CMK (cell line): Measurements from ENCODE around the gene SLC10A2.

Experiments used
- DNase-seq: peaks from one replicate; pipeline ENCODE4 v3.0.0-alpha.2; 2010; ENCODE audit warnings: low read depth

SLC10A2 gene

DNA sequence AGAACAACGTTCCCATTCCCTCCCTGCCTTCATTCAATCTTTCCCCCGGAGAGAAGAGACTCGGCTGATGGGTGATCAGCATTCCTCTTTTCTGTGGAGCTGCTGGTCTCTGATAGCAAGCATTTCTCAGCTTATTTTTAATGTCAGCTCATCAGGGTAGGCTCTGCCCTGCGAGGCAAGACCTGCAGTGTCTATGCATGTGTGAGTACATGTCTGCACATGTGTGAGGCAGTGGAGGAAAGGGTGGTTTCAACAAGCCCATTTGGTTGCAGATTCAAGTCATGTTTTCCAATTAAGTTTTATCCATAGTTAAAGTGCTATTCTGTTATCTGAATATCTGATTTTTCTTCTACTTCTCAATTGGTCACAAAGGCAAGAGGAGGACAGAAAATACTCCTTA lies 19.5 kb downstream of the SLC10A2 start:
- DNase-seq = no peak

DNA sequence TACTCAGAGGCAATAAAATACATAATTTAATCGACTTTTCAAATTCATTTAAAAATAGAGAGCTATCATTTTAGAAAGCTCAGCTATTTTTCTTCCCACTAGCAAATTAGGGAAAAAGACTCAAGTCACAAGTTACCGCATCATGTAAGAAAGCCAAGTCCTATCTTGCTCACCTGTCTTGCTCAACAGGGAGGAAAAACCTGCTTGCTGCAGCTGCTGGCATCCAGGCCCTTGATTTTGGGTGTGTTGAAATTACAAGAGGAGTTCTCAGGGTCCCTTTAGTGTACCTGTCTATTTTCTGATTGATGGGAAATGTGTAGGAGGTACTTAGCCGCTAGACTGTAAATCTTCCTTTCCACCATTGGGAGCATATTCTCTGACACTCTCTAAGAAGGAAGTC lies 22.2 kb downstream of the SLC10A2 start:
- DNase-seq = no peak

DNA sequence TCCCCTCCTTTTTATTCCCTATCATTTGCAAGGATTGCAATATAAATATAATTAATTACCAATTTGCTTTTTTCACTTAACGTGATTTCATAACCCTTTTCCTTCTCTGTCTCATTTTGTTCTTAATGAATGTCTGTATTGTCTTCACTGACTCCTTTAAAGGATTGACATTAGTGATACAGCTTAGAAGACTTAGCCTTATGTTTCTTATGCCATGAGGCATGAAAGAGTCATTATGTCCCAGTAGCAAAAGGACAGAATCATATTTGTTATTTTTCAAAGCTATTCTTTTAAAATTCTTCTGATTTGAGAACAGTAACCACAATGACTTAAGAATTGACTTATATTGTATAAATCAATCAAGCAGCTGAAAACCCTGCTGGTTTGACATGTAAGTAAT lies 26.2 kb downstream of the SLC10A2 start:
- DNase-seq = no peak

DNA sequence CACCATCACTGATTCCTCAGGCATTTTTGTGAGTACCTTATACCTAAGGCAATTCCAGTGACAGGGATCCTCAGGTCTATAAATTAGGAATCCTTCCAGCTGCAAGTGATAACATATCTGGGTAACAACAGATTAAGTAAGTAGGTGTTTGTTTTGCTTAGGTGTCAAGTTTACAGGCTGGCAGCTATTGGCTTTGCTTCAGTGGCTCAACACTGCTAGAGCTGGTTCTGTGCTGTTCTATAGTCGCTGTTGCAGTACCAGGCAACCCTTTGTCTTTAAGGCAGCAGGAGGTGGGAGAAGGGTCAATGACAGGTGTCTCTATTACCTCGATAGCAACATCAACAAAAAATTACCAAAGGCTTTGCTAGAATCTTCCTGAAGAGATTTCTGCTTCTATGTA lies 27.0 kb downstream of the SLC10A2 start:
- DNase-seq = no peak

DNA sequence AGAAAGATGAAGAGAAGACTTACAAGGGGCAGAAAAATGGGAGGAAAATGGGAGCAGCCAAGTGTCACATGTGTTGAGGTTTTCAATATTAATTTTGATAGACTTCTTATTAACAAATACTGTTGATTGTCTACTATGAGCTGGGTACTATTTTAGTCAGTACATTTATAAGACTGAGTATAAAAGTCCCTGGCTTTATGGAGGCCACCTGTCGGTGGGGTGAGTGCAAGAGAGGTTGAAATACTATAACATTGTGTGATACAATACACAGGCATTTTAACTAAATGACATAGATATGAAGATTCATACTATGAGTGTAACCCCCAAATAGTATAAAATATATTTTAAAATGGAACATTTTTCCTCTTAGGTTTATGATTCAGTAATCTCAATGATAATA lies 29.9 kb downstream of the SLC10A2 start:
- DNase-seq = no peak

DNA sequence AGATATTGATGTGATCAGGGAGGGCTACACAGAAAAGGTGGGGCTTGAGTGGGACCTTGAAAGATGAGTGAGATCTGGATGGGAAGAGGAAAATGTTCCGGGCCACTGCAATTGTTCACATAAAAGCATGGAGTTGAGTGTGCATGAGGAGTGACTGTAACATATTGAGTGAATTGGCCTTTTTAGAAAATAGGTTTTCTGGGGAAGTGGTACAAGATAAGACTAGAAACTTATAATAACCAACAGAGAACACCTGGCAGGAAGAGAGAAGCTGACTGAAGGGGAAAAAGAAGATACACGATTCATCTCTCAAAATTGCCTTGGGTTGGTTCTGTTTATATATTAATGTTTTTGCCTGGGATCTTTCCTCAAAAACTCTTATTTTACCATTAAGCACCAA lies 32.2 kb downstream of the SLC10A2 start:
- no peak for DNase-seq

DNA sequence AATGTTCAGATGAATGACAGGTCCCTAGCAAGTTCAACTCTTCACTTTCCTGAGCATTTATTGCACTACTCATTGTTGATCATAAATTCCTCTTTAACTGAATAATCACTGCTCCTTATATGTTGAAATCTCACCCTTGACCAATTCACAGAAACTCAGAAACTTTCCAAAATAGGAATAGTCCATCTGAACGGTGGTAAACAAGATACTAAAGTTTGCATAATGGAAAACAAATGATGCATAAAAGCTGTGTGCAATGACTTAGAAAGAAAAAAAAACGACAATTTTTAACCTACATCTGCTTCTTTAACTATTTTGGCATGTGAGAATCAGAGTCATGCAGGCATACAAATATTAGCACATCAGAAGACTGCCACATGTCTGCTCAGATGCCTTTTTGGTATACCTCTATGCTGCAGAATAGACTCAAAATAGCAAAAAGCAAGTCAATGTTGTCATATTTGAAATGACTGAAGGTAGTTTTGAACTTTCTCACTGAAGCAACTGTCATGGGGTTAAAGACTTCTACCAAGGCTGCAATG lies 34.8 kb downstream of the SLC10A2 start:
- no peak for DNase-seq

DNA sequence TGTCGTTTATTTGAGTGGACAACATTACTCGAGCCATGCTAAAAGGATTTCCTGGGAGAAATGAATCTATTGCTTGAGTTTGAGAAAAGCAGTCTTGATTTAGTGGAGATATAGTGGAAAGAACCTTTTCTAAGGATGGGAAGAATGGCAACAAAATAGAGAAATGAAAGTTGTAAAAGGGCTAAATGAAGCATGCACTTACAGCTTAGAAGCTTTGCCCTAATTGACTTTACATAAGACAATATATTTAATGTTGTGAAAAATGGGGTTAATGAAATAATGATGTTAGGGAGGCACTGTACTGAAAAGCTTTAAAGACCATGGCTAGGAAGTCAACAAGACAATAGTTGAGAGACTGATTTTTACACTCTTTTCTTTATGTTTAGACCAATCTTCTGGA lies 35.4 kb downstream of the SLC10A2 start:
- no peak for DNase-seq

DNA sequence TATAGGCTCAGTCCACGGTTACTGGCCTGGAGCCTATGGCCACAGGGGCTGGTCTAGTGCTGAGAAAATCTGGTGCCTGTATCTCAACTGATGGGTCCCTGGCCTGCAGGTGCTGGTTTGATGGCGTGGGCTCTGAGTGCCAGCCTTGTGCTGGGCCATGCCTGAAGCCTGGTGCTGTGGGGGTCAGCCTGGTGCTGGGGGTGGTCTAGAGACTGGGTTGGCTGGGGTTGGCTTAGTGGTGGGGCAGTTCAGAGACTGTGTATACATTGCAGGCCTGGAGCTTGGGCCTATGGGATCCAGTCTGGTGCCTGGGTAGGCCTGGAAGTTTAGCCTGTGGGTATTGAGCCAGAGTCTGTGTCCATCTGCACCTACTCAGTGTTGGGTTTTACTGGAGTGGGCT lies 36.4 kb downstream of the SLC10A2 start:
- no peak for DNase-seq

DNA sequence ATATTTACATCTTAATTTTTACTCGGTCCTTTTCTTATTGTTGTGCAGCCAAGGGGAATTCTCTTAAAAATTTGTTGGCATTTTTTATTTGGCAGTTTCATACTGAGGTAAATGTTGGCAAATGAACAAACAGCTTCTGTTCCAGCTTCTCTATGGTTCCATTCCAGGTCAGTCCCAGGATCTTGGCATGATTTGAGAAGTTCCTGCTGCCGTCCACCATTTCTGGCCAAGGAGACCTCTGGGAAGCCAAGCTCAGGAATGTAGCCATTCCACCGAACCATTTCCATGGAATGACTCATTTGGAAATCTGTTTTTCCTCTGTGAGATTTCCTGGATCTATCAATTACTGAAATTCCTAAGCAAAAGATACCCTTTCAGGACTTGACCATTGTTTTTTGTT lies 43.9 kb downstream of the SLC10A2 start:
- DNase-seq = no peak

DNA sequence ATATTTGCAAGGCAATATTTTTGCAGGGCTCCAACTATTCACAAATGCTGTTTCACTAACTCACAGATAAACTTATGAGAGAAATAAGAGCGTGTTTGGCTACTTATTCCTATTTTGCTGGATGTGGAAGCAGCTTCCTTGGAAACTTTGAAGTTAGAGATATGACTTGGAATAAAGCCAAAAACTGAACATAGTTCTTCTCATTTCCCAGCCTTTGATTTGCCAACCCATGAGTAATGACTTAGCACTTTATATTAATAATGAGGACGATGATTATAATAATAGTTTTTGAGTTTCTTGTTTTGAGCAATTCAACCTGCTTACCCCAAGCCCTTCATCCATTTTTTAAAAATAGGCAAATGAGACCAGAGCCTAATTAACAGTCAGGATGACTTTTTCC lies 47.7 kb downstream of the SLC10A2 start:
- no peak for DNase-seq

DNA sequence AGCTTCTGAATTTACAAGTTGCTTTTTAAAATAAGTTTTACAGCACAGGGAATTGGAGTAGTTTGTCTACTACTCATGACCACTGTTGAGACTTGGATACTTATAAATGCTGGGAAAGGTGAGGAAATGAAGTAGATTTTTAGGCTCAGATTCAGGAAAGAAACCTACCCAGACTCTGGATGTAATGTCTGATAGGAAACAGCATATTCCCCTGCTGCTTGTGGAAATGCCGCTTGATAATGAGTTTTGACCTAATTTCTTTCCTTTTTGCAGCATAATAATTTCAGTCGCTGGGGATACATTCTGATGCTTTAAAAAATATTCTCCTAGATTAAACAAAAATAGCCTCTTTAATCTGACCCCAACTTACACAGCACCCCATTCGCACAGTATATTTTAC lies 53.6 kb downstream of the SLC10A2 start:
- no peak for DNase-seq

DNA sequence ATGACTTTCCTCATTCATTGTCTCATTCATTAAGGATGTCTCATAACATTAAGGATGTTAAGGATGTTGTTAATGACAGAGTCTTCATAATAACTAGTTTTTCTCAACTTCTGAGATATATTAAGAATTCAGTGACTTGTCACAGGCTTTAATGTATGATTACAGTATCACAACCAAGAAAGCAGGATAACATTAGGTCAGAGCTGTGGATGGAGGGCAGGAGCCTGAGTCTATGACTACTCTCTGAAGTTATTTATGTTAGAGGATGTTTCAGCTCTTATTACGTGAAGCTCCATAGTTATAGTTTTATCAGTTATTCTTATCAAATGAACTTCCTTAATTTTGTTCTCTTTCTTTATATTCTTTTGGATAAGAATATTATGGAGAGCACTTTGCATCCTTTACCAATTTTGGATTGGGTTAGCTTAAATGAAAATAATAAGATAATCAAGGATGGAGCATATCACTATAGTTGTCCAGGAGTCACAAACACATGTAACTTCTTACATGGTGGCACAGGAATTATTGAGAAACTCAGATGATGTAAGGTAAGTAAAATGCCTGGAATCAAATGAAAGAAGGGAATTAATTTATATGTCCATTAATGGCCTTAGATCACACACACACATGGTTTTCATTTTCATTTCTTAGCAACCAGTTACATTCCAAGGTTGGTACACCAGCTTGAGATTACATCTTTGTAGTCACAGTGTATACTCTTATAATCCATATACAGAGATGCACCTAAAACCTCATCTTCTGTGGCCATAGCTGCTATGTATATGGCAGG lies 57.0 kb downstream of the SLC10A2 start:
- no peak for DNase-seq

DNA sequence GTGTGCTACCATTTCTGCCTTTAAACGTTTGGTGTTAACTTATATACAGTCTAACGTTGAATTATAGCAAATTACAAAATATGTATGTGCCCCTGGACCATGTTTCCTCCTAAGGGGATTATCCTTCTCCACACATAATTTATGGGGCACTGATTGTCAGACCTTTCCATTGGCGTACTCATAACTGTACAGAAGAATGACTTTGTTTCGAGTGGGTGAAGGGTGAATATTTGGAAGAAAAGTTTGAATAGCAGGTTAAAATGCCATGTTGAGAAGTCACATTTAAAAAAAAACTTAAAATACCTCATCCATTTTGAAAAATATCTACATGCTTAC lies 58.8 kb downstream of the SLC10A2 start:
- DNase-seq = no peak

DNA sequence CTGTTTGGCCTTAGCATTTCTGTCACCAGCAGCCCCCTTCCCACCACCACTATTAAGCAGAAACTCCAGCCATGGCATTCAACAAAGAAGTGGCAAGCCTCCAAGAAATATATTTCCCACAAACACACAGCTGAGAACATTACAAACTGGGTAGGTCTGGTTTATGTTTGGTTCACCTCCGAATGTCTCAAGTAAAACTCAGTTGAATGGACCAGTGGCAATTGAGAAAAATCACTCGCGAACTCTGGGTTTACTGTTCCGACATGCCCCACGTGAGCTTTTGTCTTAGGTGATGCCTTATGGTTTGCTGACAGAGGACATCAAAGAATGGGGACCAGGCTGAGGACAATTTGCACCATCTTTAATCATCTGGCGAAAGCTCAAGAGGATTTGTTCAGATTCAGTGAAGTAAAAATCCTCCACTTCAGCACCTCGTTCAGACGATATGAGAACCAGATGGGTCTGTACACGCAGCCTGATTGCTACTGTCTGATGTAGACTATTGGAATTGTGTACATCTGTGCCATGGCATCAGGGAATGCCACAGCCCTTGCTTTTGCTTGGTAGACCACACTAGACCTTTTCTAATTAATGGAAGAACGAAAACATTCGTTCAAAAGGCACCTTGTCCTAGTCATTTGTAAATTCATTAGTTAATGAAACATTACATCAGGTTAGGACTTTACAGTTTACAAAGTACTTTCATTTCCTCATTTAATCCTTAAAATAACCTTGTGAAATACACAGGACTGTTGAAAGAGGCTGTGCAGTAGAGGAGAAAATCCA lies 59.4 kb downstream of the SLC10A2 start:
- DNase-seq = no peak

DNA sequence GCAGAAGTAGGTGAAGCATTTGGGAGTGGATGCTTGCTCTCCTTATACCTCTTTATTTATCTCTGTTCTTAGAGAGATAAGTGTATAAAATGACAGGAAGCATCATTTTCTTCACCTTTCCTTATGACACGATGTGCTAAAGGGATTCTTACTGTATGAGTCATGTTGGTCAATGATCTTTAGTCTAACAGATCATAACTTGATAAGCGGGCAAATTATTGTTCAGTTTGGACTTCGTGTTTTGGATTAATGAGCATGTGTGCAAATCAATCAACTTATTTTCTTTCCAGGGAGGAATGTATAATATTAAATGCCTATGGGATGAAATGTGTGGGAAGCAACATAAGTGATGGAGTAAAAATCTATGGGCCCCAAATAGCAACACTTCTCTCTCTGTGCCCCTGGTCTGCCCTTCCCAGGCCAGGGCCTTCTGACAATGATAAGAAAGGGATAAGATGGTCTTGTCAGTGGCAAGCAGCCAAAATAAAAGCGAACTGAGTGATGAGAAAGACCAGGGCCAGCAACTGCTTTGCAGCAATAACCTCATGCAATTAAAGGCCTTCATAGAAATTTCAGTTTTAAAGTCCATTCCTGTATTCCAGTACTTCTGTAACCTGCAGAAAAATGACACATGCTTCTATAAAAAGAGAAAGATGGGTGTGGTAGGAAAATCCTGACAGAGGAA lies 61.4 kb downstream of the SLC10A2 start:
- no peak for DNase-seq

DNA sequence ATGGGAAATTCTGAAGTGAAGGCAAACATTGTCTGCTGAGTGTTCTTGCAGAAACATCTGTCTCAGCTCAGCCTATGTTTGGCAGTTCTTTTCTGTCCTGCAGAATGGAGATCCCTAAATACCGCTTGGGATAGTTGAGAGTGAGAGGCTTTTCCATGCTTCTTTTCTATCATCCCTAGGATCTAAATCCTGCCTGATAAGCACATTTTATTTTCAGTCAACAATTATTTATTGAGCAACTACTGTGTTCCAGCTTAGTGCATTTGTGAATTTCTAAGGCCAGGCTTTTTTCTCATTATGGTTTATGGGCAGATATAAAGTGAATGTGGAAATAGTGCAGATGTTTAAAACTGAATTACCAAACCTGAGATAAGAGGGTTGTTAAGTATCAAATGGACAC lies 62.6 kb downstream of the SLC10A2 start:
- DNase-seq = no peak

DNA sequence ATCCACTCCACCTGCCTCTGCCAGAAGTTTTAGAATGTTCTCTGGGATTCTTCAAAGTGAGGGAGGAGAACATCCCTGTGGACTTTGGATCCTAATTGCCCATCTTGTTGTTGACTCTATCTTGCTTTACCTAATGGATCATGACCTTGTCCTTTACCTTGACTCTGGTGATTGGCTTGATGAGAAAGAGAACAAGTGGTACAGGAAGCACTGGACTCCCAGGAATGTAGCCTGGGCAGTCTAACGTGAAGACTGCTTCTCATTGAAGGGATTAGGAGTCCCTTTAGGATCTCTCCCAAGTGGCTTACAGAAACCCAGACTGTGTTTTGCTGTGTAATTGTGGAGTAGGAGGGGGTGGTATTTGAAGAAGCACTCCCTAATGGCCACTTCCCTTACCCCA lies 63.9 kb downstream of the SLC10A2 start:
- DNase-seq = no peak

DNA sequence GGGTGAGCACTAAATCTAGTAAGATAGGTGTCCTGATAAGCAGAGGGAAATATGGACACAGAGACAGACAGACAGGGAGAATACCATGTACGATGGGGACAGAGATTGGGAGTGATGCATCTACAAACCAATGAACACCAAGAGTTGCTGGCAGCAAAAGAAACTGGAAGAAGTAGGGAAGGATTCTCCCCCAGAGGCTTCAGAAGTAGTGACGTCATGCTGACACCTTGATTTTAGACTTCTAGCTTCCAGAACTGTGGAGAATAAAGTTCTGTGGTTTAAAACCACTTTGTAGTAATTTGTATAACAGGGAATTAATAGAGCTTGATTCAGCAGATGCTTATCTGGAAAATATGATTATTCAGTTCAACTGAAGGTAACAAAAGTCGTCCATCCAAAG lies 66.1 kb downstream of the SLC10A2 start:
- no peak for DNase-seq

DNA sequence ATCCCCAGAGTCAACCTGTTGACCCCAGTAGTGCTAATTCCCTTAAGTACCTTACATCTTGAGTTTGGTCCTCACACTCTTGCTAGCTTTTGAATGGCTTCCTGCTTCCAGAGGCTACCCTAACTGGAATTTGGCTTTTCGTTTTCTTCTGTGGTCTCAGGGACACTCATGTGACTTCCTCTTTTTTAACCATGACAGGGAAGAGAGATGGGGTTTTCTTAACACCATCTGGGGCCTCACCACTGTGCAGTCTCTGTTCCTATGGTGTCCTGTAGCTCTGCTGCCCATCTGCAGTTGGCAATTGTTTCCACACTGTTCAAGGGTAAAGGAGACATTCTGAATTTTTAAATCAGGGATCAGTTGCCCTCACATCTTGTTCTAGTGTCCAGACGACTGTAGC lies 66.7 kb downstream of the SLC10A2 start:
- no peak for DNase-seq
